Skin epidermis (tissue), 12 donors: ENCODE data around the gene ARHGAP24.
A peak's percentile ranks its signal among the peaks of the same experiment; 100 is the strongest.
"Not testable (repeated sequence)": the region's sequence is repeated elsewhere in the genome, so short reads cannot be mapped to it uniquely, and the experiment has no call there.

Experiments
- H3K27ac ChIP-seq, 21 experiments: fragments of 200-600 bp; sonication (generic) in 11 of 21; one replicate each; pipeline ENCODE4 v1.5.0; 2020; ENCODE audit warnings: mild to moderate bottlenecking in 3 of 21, inconsistent platforms in 2 of 21, moderate library complexity in 2 of 21
- H3K4me3 ChIP-seq, 7 experiments: fragments of 200-600 bp; sonication (generic) in 2 of 7; one replicate each; pipeline ENCODE4 v1.5.0; 2020; ENCODE audit warnings: inconsistent platforms in 2 of 7, mild to moderate bottlenecking in 2 of 7, moderate library complexity in 1 of 7

The ARHGAP24 gene

DNA sequence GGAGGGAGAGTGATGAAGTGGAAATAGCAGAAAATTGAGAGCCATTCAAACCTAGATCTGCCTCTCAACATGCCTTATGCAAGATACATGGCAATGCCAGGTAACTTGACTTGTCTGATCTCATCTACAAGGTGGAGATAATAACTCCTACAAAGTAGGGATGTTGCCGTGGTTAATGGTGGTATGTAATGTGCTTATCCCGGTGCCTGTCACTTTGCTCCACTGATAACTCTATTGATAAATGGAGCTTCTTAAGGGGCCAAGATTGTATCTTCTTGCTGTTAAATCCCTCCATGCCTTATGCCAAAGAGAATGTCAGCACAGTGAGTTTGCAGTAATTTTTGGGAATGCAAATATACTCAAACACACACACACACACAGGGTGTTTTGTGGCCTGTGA is 529.1 kb downstream of the ARHGAP24 start:
- H3K27ac ChIP-seq = no peak overlapping the region
- no peak overlapping the region for H3K4me3 ChIP-seq

DNA sequence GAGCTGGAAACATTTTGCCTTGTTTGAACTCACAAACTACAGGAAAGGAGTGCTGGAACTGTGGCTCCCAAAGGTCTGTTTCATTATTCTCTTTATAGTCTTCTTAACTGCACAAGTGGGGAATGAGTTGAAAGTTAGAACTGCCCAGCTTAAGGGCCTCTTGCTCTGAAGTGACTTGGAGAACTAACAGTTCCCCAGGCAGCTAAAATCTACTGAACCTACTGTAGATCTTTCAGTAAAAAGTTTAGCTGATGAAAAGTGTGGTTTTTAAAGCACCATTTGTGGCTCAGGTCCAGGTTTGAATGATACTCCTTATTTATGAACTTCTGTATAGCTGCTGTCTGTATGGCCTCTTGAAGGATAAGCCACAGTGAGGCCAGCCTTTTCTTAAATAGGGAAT is 531.1 kb downstream of the ARHGAP24 start:
- no peak overlapping the region for H3K27ac ChIP-seq
- H3K4me3 ChIP-seq = no peak overlapping the region

DNA sequence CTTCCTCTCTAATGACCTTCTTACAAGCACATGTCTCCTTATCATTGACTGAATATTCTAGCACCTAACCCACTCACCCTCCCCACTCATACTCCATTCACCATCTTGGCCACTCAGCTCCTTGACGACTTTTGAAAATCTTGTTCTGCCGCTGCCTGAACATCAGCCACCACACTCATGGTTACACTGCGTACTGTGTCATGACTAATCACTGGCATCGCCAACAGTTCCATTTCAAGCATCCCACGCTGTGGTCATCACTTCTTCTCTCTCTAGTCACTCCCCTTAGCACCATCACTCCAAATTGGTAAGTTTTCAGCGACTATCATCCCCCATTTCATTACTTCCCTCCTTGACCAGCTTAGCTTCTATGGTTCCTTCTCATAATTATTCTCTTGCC is 532.1 kb downstream of the ARHGAP24 start:
- H3K4me3 ChIP-seq = no peak overlapping the region
- H3K27ac ChIP-seq = no peak overlapping the region

DNA sequence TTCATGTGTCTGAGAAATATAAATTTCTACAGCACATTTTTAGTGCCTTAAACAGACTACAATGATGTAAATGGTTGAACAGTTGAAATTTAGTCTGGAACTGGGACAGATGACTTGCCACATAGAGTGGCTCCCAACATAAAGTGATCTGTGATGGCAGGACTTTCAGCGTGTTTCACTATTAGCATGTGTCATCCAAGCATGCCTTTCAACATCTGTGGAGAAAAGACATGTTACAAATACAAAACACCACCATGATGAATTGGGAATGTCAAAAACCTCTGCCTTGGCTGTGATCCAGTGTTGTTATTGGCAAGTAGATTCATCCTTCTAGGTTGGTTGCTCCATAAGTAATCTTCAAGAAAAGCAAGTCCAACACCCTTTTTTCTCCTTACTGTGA is 536.2 kb downstream of the ARHGAP24 start:
- no peak overlapping the region for H3K4me3 ChIP-seq
- H3K27ac ChIP-seq = no peak overlapping the region

DNA sequence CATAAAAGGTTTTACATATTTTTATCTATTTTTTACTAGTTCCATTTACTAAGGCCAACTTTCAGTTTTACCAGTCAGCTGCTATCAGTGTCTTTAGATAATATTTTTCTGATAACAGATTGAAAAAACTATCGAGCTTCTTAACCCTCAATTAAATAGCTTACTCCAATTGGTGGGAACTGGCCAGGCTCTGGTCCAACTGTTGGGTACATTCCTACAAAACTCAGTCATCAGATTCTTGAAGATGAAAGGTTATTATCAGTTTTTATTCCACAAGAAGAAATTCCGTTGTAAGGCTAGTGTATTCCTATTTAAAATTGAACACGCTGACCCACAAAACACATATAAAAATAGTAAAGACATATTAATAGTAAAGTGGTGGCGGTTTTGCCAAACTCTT is 538.7 kb downstream of the ARHGAP24 start:
- no peak overlapping the region for H3K4me3 ChIP-seq
- no peak overlapping the region for H3K27ac ChIP-seq

DNA sequence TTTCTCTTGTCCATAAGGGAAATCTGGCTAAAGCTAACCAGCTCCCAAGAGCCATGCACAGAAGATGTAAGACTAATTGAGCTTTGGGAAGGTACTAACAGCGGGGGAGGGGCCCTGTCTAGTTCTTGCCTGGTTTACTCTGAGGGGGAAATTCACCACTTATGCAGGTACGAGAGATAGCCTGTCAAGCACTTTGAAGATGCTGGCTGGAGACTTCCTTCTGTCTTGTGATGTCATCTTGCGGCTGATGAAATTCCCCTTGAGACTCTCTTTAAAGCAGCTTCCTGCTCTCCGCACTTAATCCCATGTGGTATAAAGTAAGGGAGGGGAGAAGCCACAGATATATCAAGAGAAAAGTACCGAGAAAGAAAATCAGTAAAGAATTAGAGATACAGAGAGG is 539.6 kb downstream of the ARHGAP24 start:
- H3K4me3 ChIP-seq = no peak overlapping the region
- H3K27ac ChIP-seq = no peak overlapping the region

DNA sequence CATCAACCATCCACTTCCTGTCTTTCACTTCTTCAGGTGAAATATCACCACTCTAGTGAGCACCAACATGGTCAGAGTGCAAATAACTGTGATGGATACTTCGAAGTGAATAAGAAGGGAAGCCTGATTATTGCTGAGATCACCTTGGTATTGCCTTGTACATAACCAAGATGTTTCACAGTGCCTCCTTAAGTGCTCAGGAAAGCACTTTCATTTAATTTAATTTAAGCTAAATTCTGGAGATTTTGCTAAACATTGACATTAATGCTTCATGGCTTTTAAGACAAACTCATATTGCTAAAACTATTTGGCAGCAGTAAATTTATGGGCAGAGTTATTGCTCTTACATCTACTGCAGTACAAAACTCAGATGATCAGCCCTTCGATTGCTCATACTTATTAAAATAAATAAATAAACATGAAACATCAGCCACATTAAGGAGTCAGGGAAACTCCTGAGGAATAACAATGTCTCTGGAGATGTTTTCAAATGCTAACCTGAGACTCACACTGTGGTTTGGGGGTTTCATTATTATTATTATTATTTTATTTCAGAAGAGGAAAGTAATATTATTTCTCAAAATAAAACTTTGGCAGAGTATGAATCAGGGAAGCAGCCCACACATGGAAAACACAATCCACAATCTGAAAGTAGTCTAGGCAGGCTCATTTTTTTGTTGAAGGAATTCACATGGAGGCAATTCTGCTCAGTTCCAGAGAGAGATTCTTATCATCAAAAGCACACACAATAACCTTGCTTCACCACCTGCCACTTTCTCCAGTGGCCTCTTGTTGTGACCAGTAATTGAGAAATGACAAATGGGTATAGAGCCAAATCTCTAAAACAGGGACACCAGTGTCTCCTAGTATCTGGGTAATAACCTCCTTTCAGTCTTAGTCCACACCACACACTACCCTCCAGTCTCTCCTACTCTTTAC is 540.7 kb downstream of the ARHGAP24 start:
- Histone ChIP-seq H3K4me3 (no peak overlapping the region), H3K27ac (no peak overlapping the region)

DNA sequence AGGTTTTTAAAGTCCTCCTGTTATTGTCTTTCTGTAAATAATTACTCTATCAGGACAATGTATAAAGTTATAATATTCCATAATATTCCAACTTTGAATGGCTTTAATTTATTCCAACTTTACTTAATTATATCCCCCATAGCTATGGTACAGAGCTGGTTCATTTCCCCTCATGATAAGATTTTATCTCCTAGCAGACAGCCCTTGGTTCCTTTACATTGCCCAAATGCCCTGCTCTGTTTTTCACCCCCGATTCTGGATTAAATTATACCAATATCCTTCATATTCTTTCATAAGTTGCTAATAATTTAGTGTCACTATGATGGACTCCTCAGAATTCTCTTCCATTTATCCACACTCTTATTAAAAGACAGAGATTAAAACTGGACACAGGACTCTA is 544.4 kb downstream of the ARHGAP24 start:
- no peak overlapping the region for H3K27ac ChIP-seq
- no peak overlapping the region for H3K4me3 ChIP-seq

DNA sequence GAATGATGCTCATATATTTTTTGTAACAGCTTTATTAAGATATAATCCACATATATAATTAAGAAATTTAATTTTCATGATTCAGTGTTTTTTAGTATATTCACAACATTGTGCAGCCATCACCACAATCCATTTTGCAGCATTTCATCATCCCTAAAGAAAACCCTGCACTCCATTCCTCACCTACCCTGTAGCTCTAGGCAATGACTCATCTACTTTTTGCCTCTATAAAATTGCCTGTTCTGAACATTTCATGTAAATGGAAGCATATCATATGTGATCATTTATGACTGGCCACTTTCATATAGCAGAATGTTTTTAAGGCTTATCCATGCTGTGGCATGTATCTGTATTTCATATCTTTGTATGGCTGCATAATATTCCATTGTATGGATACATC is 545.0 kb downstream of the ARHGAP24 start:
- no peak overlapping the region for H3K4me3 ChIP-seq
- H3K27ac ChIP-seq = no peak overlapping the region

DNA sequence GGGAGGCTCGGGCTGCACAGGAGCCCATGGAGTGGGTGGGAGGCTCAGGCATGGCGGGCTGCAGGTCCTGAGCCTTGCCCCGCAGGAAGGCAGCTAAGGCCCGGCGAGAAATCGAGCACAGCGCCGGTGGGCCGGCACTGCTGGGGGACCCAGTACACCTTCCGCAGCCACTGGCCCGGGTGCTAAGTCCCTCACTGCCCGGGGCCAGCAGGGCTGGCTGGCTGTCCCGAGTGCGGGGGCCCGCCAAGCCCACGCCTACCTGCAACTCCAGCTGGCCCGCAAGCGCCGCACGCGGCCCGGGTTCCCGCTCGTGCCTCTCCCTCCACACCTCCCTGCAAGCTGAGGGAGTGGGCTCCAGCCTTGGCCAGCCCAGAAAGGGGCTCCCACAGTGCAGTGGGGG is 546.7 kb downstream of the ARHGAP24 start:
- H3K4me3 ChIP-seq = not testable (repeated sequence)

DNA sequence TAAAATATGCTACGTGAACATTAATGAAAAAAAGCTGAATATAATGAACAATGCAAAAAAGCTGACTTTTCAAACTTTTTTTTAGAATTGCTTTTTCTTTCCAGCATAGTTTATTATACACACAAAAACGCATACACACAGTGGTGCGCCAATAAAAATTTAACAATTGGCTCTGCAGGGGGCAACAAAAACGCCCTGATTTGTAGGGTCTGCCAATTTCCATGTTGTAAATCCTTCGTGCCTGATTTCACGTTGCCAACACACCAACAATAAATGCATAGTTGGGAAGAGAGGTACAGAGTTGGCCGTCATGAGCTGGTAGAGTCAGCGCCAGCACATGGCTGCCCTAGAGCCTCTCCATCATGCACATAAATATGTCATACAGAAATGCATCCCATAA is 551.8 kb downstream of the ARHGAP24 start:
- Histone ChIP-seq H3K4me3 (no peak overlapping the region), H3K27ac (no peak overlapping the region)

More for the DNA sequence above, 546.7 kb downstream of the ARHGAP24 start:
- not testable (repeated sequence) for H3K27ac ChIP-seq

DNA sequence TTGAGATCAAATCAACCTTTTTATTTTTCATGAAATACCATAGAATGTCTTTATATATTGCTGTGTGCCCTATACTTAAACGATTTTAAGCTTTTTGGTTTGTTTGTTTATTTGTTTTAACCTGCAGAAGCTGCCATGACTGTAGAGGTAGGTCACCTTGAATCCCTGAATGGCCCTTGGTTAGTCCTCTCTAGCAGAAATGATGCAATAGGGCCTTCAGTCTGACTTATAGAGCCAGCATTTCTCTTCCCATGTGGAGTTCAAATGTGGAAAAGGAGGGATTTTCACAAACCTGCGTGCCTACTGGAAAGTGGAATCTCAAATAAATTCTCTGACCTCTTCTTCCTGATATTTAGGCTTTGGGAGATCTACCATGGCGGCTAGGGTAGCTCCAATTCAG is 557.0 kb downstream of the ARHGAP24 start:
- H3K27ac ChIP-seq = peak overlapping the region in 4 of 21 experiments; percentile 59 to 74 (median 71)

DNA sequence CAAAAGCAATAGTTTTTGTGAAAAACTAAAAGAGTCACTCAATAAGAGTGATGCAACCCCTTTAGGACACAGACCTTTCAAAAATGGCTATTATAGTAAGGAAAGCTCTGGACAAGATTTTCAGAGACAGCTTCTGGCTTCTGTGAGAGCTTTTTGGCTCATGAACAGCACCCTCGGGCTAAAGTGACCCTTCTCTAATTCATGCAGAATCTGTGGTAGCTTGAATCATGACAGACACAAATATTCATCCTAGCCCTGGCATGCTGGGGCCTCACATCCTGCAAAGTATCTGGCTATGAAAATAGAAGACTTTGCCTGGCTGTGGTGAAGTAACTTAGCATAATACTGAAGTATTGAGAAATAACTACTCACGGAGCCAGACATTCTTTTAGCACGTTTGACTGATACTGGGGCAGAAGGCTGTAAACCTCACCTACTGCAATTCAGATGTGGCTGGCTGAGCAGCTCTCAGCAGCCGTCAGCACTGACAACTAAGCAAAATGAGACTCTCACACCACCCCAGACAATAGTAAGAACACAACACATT is 557.6 kb downstream of the ARHGAP24 start:
- no peak overlapping the region for H3K4me3 ChIP-seq
- H3K27ac ChIP-seq = peak overlapping the region in 18 of 21 experiments; percentile 5 to 74 (median 54)

More for the DNA sequence above, 557.0 kb downstream of the ARHGAP24 start:
- no peak overlapping the region for H3K4me3 ChIP-seq

DNA sequence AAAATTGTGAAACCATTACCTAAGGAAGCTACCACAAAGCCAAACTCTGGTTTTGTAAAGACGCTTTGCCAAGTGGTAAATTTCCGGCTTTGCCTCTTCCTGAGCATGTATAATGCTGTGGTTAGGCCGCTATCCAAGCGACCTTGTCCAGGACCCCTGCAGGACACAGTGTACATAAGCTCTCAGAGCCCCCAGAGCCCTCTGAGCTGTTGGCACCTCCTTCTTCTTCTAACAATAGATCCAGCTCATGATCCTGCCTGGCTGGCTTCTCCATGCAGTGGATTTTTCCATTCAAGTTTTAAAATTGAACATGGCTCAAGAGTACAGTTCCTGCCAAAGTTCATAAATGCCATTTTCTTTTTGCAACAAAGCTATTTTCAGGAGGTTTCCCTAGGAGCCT is 558.2 kb downstream of the ARHGAP24 start:
- Histone ChIP-seq H3K4me3 (no peak overlapping the region), H3K27ac (peak overlapping the region in 18 of 21 experiments; percentile 5 to 74 (median 54))

DNA sequence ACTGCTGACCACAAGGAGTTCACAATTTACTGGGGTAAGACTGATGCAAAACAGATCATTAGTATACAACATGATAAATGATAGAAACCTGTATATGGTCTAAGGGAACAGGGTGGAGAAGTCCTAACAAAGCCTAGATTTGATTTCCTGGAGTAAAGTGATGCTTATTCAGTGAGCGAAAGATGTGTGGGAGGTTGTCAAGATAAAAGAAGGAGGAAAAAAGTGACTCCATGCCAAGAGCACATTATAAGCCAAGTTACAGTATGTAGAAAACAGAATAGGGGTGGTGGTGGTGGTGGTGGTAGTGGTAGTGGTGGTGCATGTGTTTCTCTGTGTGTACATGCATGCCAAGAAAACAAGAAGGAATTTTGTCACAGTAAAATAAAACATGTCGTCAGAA is 559.7 kb downstream of the ARHGAP24 start:
- Histone ChIP-seq H3K27ac (no peak overlapping the region), H3K4me3 (no peak overlapping the region)

DNA sequence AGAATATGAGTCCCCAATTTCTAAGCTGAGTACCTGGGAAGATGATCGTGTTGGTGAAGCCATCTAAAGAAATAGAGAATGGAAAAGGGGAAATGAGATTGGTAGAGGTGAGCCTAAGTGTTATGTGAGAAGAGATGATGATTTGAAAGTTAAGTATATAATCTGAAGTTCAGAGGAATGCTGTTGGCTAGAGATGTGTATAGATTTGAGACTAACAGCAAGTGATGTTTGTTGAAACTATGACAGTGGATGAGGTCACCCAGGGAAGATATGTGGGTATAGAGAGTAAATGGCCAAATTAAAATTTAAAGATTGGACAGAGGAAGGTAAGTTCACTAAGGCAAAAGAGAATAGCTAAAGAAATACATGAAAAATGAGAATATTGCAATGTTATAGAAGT is 560.7 kb downstream of the ARHGAP24 start:
- no peak overlapping the region for H3K27ac ChIP-seq

DNA sequence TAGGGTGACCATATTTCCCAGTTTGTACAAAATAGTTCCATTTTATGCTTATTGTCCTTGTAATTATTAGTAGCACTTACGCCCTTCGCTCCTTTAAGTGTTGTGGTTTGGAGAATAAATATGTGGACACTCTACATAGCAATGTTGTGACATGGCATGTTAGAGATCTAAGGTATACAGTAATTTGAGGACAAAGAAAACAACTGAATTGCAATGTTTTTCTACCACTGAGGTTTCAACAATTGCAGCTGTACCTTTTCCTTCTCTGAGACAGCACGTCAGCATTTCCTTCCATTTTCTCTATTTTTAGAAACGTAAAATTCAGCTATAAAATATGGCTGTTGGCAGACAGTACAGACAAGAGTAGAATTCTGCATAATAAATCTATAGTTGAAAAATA is 561.8 kb downstream of the ARHGAP24 start:
- Histone ChIP-seq H3K4me3 (no peak overlapping the region), H3K27ac (no peak overlapping the region)

More for the DNA sequence above, 560.7 kb downstream of the ARHGAP24 start:
- no peak overlapping the region for H3K4me3 ChIP-seq

DNA sequence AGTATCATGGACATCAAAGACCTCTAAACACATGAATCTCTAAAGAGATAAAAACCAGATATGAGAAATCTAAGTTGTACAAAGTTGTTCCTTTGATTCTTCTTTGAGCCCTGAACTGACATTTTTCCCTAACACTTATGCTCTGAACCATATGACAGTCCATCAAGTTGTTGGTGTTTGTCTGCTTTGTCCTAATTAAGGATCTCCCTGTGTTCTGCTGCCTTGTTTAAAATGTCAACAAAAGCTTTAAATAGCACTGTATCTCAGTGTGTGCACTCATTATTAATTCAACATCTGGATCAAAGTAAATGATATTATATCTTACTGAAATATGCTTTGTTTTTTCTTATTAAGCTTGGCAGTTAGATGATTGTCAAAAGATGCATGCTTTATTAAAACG is 563.1 kb downstream of the ARHGAP24 start:
- no peak overlapping the region for H3K27ac ChIP-seq

DNA sequence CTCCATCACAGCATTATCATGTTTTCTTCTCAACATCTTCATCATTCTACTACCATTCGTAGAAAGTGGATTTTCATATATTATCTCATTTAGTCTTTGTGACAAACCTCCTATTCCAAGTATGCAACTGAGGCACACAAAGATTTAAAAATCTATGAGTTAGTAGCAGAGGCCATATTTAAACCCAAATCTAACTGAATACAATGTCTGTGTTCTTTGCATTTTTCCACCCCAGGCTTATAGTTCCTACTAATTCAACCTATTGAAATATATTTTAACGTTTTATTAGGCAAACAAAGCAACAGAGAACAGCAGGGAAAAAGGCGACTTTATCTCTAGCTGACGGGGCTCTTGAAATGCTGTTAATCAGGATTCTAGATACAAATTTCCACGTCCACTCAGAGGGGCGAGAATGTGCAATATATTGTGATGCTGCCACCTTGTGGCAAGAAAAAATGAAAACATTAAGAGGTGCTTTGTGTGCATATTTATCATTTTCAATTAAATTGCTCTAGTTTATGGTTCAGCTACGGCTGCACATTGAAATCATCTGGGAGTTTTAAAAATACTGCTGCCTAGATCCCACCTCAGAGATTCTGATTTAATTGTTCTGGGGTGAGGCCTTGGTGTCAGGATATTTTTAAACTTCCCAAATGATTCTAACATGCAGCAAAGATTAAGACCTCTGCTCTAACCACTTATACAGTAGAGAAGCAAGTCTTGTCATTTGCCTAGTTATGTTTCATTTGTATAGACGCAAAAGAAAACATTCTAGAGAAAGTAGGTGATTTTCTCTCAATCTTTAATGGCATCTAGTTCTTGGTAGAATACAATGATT is 569.0 kb downstream of the ARHGAP24 start:
- Histone ChIP-seq H3K4me3 (no peak overlapping the region), H3K27ac (no peak overlapping the region)

More for the DNA sequence above, 563.1 kb downstream of the ARHGAP24 start:
- no peak overlapping the region for H3K4me3 ChIP-seq

DNA sequence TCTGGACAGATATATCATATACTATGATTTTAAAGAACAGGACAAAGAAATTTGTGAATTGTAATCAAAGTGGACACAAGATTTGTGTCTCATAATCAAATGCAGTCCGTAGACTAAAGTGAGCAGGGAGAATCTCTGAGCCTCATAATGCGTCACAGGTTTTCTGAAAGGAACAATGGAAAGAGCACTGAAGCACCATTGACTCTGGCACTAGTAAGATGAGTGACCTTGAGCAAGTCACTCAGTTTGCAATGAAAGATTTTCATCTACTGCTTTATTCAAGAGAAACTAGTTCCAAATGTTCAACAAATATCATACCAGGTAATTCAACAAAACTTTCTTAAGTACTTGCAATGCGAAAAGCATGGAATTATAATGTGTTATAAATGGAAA is 569.6 kb downstream of the ARHGAP24 start:
- no peak overlapping the region for H3K4me3 ChIP-seq
- no peak overlapping the region for H3K27ac ChIP-seq
